AG04449 (cell line): ENCODE measurements around the gene IFT52.
"Not testable (repeated sequence)": the region's sequence is repeated elsewhere in the genome, so short reads cannot be mapped to it uniquely, and the experiment has no call there.

Experiments used
- CTCF ChIA-PET: fragments of 350-600 bp; formaldehyde crosslinking; extraction: SDS; loops from one replicate; lab custom pipeline; 2021; ENCODE audit warnings: antibody characterized with exemption; lab: Yijun Ruan, JAX
- POLR2A ChIA-PET: fragments of 400-600, 350-600 bp; formaldehyde crosslinking; extraction: SDS; loops from one replicate; lab custom pipeline; 2020; ENCODE audit warnings: antibody characterized with exemption, inconsistent platforms; lab: Yijun Ruan, JAX
- DNase-seq: peaks from one replicate; pipeline ENCODE4 v3.0.0-alpha.2; 2010; ENCODE audit warnings: low read depth, low spot score
- H3K4me3 ChIP-seq: 2 replicates; pipeline ENCODE4 v1.5.1; 2011; ENCODE audit warnings: low read depth, mild to moderate bottlenecking, control low read depth, low read length
- TF ChIP-seq, protein P1 (sequence below): IDR thresholded peaks from one replicate; pipeline ENCODE4 v1.5.1; 2011; ENCODE audit warnings: mild to moderate bottlenecking, moderate library complexity, low read length, control low read depth, inconsistent platforms; ENCODE audit not compliant: insufficient read depth; ENCODE audit errors: missing control alignments

Gene IFT52

DNA sequence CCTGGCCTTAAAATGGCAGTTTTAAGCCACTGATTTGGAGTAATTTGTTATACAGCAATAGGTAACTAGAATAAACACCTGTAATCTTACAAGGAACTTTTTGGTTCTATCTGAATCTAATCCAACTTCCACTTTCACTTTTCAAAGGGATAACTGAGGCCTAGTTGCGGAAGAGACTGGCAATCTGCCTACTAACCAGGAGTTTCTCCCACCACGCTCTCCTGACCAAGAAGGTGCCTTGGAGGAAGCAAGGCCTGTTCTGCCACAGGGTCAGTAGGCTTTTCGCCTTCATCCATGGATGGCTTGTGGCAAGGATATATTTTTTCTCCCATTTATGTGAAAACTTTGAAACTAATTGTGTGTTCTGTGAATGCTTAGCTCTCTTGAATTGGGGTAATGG lies 63.2 kb downstream of the IFT52 start:
- ChIA-PET POLR2A (no interaction called here), CTCF (no interaction called here)
- DNase-seq = no peak

DNA sequence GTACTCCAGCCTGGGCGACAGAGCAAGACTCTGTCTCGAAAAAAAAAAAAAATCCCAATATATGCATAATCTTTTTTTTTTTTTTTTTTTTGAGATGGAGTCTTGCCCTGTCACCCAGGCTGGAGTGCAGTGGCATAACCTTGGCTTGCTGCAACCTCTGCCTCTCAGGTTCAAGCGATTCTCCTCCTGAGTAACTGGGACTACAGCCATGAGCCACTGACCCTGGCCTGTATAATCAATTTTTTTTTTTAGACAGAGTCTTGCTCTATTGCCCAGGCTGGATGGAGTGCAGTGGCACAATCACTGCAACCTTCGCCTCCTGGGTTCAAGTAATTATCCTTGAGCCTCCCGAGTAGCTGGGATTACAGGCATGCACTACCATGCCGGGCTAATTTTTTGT lies 64.4 kb downstream of the IFT52 start:
- DNase-seq, H3K4me3 ChIP-seq, CTCF ChIA-PET, POLR2A ChIA-PET: not testable (repeated sequence)

More for the DNA sequence above, 63.2 kb downstream of the IFT52 start:
- H3K4me3 ChIP-seq = no peak overlapping the region
- TF ChIP-seq, protein P1, sequence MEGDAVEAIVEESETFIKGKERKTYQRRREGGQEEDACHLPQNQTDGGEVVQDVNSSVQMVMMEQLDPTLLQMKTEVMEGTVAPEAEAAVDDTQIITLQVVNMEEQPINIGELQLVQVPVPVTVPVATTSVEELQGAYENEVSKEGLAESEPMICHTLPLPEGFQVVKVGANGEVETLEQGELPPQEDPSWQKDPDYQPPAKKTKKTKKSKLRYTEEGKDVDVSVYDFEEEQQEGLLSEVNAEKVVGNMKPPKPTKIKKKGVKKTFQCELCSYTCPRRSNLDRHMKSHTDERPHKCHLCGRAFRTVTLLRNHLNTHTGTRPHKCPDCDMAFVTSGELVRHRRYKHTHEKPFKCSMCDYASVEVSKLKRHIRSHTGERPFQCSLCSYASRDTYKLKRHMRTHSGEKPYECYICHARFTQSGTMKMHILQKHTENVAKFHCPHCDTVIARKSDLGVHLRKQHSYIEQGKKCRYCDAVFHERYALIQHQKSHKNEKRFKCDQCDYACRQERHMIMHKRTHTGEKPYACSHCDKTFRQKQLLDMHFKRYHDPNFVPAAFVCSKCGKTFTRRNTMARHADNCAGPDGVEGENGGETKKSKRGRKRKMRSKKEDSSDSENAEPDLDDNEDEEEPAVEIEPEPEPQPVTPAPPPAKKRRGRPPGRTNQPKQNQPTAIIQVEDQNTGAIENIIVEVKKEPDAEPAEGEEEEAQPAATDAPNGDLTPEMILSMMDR = no peak

DNA sequence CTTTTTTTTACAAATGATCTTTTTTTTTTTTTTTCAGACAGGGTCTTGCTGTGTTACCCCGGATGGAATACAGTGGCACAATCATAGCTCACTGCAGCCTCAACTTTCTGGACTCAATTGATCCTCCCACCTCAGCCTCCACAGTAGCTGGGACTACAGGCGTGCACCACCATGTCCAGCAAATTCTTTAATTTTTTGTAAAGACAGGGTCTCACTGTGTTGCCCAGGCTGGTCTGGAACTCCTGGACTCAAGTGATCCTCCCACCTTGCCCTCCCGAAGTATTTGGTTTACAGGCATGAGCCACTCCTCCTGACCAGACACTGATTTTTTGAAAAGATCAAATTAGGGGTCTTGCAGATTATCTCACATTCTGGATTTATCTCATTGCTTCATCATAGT lies 65.2 kb downstream of the IFT52 start:
- ChIA-PET POLR2A (no interaction called here), CTCF (no interaction called here)
- H3K4me3 ChIP-seq = no peak overlapping the region
- TF ChIP-seq, protein P1 = no peak
- DNase-seq = no peak

DNA sequence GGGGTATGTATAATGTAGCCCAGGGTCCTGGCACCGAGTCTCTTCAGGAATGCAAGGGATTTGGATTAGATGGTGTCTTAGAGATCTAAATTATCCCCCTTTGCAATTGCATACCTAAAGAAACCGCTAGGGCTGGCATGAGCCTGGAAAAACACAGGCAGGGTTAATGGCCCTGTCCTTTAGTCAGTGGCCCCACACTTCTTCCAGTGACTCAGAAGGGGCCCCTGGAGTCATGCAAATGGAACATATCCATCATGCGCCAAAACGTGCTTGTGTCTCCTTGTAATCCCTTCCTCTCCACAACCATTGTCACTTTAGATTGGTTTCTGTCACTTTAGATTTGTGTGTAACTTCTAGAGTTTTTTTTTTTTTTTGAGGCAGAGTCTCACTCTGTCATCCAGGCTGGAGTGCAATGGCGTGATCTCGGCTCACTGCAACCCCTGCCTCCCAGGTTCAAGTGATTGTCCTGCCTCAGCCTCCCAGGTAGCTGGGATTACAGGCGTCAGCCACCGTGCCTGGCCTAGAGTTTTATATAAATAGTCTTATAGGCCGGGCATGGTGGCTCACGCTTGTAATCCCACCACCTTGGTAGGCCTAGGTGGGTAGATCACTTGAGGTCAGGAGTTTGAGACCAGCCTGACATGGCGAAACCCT lies 67.5 kb downstream of the IFT52 start:
- TF ChIP-seq, protein P1 = no peak
- ChIA-PET CTCF (no interaction called here), POLR2A (no interaction called here)
- DNase-seq = no peak
- H3K4me3 ChIP-seq = peak overlapping the region; percentile 88

DNA sequence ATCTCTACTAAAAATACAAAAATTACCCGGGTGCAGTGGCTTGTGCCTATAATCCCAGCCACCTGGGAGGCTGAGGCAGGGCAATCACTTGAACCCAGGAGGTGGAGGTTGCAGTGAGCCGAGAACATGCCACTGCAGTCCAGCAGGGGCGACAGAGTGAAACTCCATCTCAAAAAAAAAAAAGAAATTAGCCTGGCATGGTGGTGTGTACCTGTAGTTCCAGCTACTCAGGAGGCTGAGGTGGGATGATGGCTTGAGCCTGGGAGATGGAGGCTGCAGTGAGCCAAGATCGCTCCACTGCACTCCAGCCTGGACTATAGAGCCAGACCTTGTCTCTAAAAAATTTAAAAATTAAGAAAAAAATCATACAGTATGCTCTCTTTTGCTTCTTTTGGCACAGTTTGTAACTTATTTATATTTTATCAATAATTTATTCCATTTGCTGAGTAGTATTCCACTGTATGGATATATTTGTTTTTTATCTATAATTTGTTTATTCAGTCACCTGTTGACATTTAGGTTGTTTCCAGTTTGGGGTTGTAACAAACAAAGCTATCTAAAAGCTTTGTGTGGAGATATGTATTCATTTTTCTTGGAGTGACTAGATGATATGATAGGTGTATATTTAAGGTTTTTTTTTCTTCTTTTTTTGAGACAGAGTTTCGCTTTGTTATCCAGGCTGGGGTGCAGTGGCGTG lies 68.1 kb downstream of the IFT52 start:
- ChIA-PET CTCF (no interaction called here), POLR2A (no interaction called here)
- TF ChIP-seq, protein P1 = no peak

DNA sequence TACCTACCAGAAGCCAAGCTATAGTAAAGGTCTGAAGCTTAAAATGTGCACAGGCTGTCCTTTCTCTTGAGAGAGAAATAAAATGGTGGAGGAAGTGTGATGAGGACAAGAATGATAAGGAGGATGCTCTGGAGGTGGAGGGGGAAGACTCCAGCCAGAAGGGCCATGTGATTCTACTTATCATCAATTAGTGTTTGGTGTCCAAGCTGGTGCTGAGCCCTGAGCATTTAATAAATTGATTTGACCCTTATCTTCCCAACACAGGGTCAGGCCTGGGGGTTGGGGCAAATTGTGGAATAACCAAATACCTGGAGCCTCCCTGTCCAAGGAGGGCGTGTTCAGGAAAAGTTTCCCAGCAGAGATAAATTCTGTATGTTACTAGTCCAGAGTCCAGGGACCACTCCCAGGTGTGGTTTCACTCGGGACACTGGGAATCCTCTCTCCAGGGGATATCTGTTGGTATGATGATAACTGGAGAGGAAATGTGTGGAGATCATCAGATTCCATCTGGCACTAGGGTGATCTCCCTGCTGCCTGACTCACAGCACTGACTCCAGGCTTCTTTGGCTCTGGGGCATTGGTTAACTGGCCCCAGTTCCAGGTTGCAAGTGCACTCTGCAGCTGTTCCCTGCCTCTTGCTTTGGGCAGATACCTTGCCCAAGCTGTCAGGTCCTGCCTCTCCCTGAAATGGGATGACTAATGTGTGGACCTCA lies 72.4 kb downstream of the IFT52 start:
- no peak for DNase-seq

More for the DNA sequence above, 68.1 kb downstream of the IFT52 start:
- H3K4me3 ChIP-seq = no peak overlapping the region
- no peak for DNase-seq

More for the DNA sequence above, 72.4 kb downstream of the IFT52 start:
- TF ChIP-seq, protein P1 = no peak
- no peak overlapping the region for H3K4me3 ChIP-seq
- CTCF ChIA-PET = interaction anchor here (0.6 to 1.3 kb wide), 2 partner anchors 29 to 62 kb away, joined by 4 to 5 read pairs; no protein-coding TSS in a partner anchor
- POLR2A ChIA-PET = no interaction called here
